ENCODE data around the gene SULF2. TPM values are rescaled to one million over a fixed set of nuclear protein-coding genes. Genes with fewer than 3 reads are reported as not detected.

The SULF2 gene
- total RNA-seq, 3 donors from 2014 or later: 36.3 to 62.5 (median 58.0) TPM

GRCh38 chr20:47684306-47685080 lies 100.8 kb downstream of the SULF2 start:
- intact Hi-C loops (cut with DNase I; ENCODE audit: low total_unique reads): loop anchor here (5.0 kb wide), 1 partner anchor 1138 kb away; no protein-coding TSS in a partner anchor
- Histone ChIP-seq H3K4me1 (no peaks in the 10 kb centered on the region), H3K27ac (no peak overlapping the region), H3K27me3 (no peaks in the 10 kb centered on the region), H3K9me3 (no peaks in the 10 kb centered on the region), H3K36me3 (no peaks in the 10 kb centered on the region), H3K4me3 (no peak overlapping the region)
- DNase-seq (ENCODE audit: low spot score in 2 of 2): no peak
- TF ChIP-seq POLR2AphosphoS5 (IDR thresholded peaks at IDR 0.05) (no peak), POLR2A (IDR thresholded peaks at IDR 0.05) (no peak)
- TF ChIP-seq, protein P1, sequence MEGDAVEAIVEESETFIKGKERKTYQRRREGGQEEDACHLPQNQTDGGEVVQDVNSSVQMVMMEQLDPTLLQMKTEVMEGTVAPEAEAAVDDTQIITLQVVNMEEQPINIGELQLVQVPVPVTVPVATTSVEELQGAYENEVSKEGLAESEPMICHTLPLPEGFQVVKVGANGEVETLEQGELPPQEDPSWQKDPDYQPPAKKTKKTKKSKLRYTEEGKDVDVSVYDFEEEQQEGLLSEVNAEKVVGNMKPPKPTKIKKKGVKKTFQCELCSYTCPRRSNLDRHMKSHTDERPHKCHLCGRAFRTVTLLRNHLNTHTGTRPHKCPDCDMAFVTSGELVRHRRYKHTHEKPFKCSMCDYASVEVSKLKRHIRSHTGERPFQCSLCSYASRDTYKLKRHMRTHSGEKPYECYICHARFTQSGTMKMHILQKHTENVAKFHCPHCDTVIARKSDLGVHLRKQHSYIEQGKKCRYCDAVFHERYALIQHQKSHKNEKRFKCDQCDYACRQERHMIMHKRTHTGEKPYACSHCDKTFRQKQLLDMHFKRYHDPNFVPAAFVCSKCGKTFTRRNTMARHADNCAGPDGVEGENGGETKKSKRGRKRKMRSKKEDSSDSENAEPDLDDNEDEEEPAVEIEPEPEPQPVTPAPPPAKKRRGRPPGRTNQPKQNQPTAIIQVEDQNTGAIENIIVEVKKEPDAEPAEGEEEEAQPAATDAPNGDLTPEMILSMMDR (IDR thresholded peaks at IDR 0.05): no peak

- DNase-seq (ENCODE audit: low spot score in 2 of 2): no peak
- Histone ChIP-seq H3K36me3 (no peaks in the 10 kb centered on the region), H3K4me1 (no peaks in the 10 kb centered on the region), H3K9me3 (no peaks in the 10 kb centered on the region), H3K4me3 (no peak overlapping the region), H3K27ac (no peak overlapping the region), H3K27me3 (no peaks in the 10 kb centered on the region)
- intact Hi-C loops (cut with DNase I; ENCODE audit: low total_unique reads): loop anchor here (5.0 kb wide), 1 partner anchor 1139 kb away; no protein-coding TSS in a partner anchor
- TF ChIP-seq POLR2A (IDR thresholded peaks at IDR 0.05) (no peak), POLR2AphosphoS5 (IDR thresholded peaks at IDR 0.05) (no peak)
- TF ChIP-seq, protein P1 (IDR thresholded peaks at IDR 0.05): no peak
Observed at GRCh38 chr20:47682916-47683315, 102.4 kb downstream of the SULF2 start.

- Histone ChIP-seq H3K9me3 (no peaks in the 10 kb centered on the region), H3K4me3 (no peak overlapping the region), H3K27ac (no peak overlapping the region), H3K27me3 (no peaks in the 10 kb centered on the region), H3K36me3 (no peaks in the 10 kb centered on the region), H3K4me1 (no peaks in the 10 kb centered on the region)
- no peak for DNase-seq (ENCODE audit: low spot score in 2 of 2)
- intact Hi-C loops (cut with DNase I; ENCODE audit: low total_unique reads): loop anchor here (5.0 kb wide), 1 partner anchor 1140 kb away; no protein-coding TSS in a partner anchor
- TF ChIP-seq POLR2AphosphoS5 (IDR thresholded peaks at IDR 0.05): peak in 1 of 3 donors; percentile 30
- TF ChIP-seq POLR2A (IDR thresholded peaks at IDR 0.05): no peak
- TF ChIP-seq, protein P1 (IDR thresholded peaks at IDR 0.05): no peak
Observed at GRCh38 chr20:47682028-47682783, 103.1 kb downstream of the SULF2 start.

GRCh38 chr20:47680804-47681529 lies 104.3 kb downstream of the SULF2 start:
- Histone ChIP-seq H3K4me3 (no peak overlapping the region), H3K36me3 (no peaks in the 10 kb centered on the region), H3K27ac (no peak overlapping the region), H3K27me3 (no peaks in the 10 kb centered on the region), H3K4me1 (no peaks in the 10 kb centered on the region), H3K9me3 (no peaks in the 10 kb centered on the region)
- intact Hi-C loops (cut with DNase I; ENCODE audit: low total_unique reads): loop anchor here (5.0 kb wide), 1 partner anchor 1141 kb away; no protein-coding TSS in a partner anchor
- no peak for DNase-seq (ENCODE audit: low spot score in 2 of 2)
- no peak for TF ChIP-seq POLR2AphosphoS5 (IDR thresholded peaks at IDR 0.05)
- TF ChIP-seq, protein P1 (IDR thresholded peaks at IDR 0.05): no peak
